ENCODE data around the gene ADAM10.

- TF ChIP-seq CTCF (IDR thresholded peaks at IDR 0.05) (no peak), POLR2A (IDR thresholded peaks at IDR 0.05) (no peak)
Observed at GRCh38 chr15:58589047-58589446, 160.5 kb downstream of the ADAM10 start.

Measured in Peyer's patch (tissue), 4 donors.